K562 (cell line): Measurements from ENCODE around the gene DCAF6. TPM values are rescaled to one million over a fixed set of nuclear protein-coding genes. Genes with fewer than 3 reads are reported as not detected.

Experiments used
- E2F6 ChIP-seq, 2 experiments: IDR thresholded peaks; 2 replicates each; pipeline ENCODE4 v1.6.1; 2011; ENCODE audit warnings: borderline replicate concordance in 1 of 2, control low read depth in 1 of 2, low read depth in 1 of 2, low read length in 1 of 2, mild to moderate bottlenecking in 1 of 2, mixed read lengths in 1 of 2, moderate library complexity in 1 of 2; ENCODE audit not compliant: insufficient read depth in 1 of 2, insufficient read length in 1 of 2, poor library complexity in 1 of 2, severe bottlenecking in 1 of 2; ENCODE audit errors: extremely low read depth in 1 of 2
- ELK3 ChIP-seq: fragments of 450-650 bp; formaldehyde crosslinking; IDR thresholded peaks from 2 replicates; pipeline ENCODE4 v1.4.0; 2020; ENCODE audit warnings: mild to moderate bottlenecking
- ESRRA ChIP-seq: fragments of 450-650 bp; IDR thresholded peaks from 2 replicates; pipeline ENCODE4 v1.6.1; 2014; ENCODE audit warnings: low read depth, mild to moderate bottlenecking, moderate library complexity, borderline replicate concordance
- ETV1 ChIP-seq: fragments of 450-650 bp; conservative IDR thresholded peaks from 2 replicates; pipeline ENCODE4 v1.6.1; 2016; ENCODE audit warnings: missing genetic modification characterization, control low read depth, low read depth, missing compliant biosample characterization
- GABPB1 ChIP-seq: sonication (generic); formaldehyde crosslinking; IDR thresholded peaks from 2 replicates; pipeline ENCODE4 v1.8.0; 2022; ENCODE audit warnings: mild to moderate bottlenecking, missing genetic modification reagents
- GATAD2A ChIP-seq: fragments of 450-650 bp; IDR thresholded peaks from 2 replicates; pipeline ENCODE4 v1.6.1; 2017
- HIVEP1 ChIP-seq: fragments of 250-450 bp; sonication (Bioruptor Pico); IDR thresholded peaks from 2 replicates; pipeline ENCODE4 v1.4.0; 2020; ENCODE audit warnings: mild to moderate bottlenecking
- IFI16 ChIP-seq: fragments of 250-450 bp; sonication (Bioruptor Pico); IDR thresholded peaks from 2 replicates; pipeline ENCODE4 v2.1.2; 2022; ENCODE audit warnings: mild to moderate bottlenecking, inconsistent platforms
- KLF1 ChIP-seq: fragments of 450-650 bp; IDR thresholded peaks from 2 replicates; pipeline ENCODE4 v1.6.1; 2016; ENCODE audit warnings: missing genetic modification characterization, missing compliant biosample characterization
- MAZ ChIP-seq, 2 experiments: fragments of 450-650 bp in 1 of 2; sonication (generic) in 1 of 2; formaldehyde crosslinking; IDR thresholded peaks in 1 of 2; conservative IDR thresholded peaks in 1 of 2; 2 replicates each; pipeline versions ENCODE4 v1.4.0 to v1.5.0; 2020; ENCODE audit warnings: mild to moderate bottlenecking in 1 of 2, missing genetic modification reagents in 1 of 2
- NR2C1 ChIP-seq, 2 experiments: fragments of 450-650 bp; IDR thresholded peaks; 2 replicates each; pipeline ENCODE4 v1.6.1; 2017; ENCODE audit warnings: mild to moderate bottlenecking in 2 of 2, antibody characterized with exemption in 1 of 2, inconsistent platforms in 1 of 2, missing compliant biosample characterization in 1 of 2, missing genetic modification characterization in 1 of 2
- NR2C2 ChIP-seq, 2 experiments: fragments of 200-800 bp in 1 of 2; sonication (Bioruptor generic) in 1 of 2; sonication (generic) in 1 of 2; formaldehyde crosslinking in 1 of 2; IDR thresholded peaks; 2 replicates each; pipeline versions ENCODE4 v1.6.1 to v1.8.0; 2016 to 2022; ENCODE audit warnings: mild to moderate bottlenecking in 1 of 2, missing compliant biosample characterization in 1 of 2, missing genetic modification characterization in 1 of 2, missing genetic modification reagents in 1 of 2
- NR4A1 ChIP-seq, 2 experiments: fragments of 250-450 bp in 1 of 2; fragments of 450-650 bp in 1 of 2; sonication (Bioruptor Pico) in 1 of 2; IDR thresholded peaks; 2 replicates each; pipeline versions ENCODE4 v1.4.0 to v1.6.1; 2016 to 2020; ENCODE audit warnings: mild to moderate bottlenecking in 2 of 2, missing compliant biosample characterization in 1 of 2, missing genetic modification characterization in 1 of 2, moderate library complexity in 1 of 2
- PCBP1 ChIP-seq: fragments of 200-400 bp; formaldehyde crosslinking; IDR thresholded peaks from 2 replicates; pipeline ENCODE4 v1.6.1; 2018; ENCODE audit warnings: mild to moderate bottlenecking, low read depth, low read length; ENCODE audit not compliant: poor library complexity, severe bottlenecking
- PHF8 ChIP-seq: fragments of 200-600 bp; sonication (generic); IDR thresholded peaks from 2 replicates; pipeline ENCODE4 v1.6.1; 2012; ENCODE audit warnings: mixed run types, mild to moderate bottlenecking, inconsistent platforms, low read length, moderate library complexity, borderline replicate concordance
- PRPF4 ChIP-seq: fragments of 200-400 bp; formaldehyde crosslinking; IDR thresholded peaks from one replicate; pipeline ENCODE4 v1.6.1; 2017; ENCODE audit warnings: low read length, low read depth, mild to moderate bottlenecking; ENCODE audit not compliant: insufficient read depth, poor library complexity, severe bottlenecking
- SMC3 ChIP-seq: conservative IDR thresholded peaks from 2 replicates; pipeline ENCODE4 v1.6.1; 2011; ENCODE audit warnings: low read depth, low read length, improper control_type of control experiment; ENCODE audit not compliant: insufficient read depth
- SRF ChIP-seq, 2 experiments: fragments of 250-450, 450-650 bp in 1 of 2; sonication (Bioruptor Pico) in 1 of 2; sonication (generic) in 1 of 2; formaldehyde crosslinking; IDR thresholded peaks; 2 replicates each; pipeline versions ENCODE4 v1.5.0 to v1.5.1; 2020 to 2022; ENCODE audit warnings: mild to moderate bottlenecking in 1 of 2, missing genetic modification reagents in 1 of 2
- SUPT5H ChIP-seq: fragments of 450-650 bp; IDR thresholded peaks from 2 replicates; pipeline ENCODE4 v1.6.1; 2016
- TAF7 ChIP-seq: fragments of 450-650 bp; IDR thresholded peaks from 2 replicates; pipeline ENCODE4 v1.6.1; 2016; ENCODE audit warnings: missing genetic modification characterization, missing compliant biosample characterization
- TCFL5 ChIP-seq: fragments of 250-450 bp; sonication (Bioruptor Pico); conservative IDR thresholded peaks from 2 replicates; pipeline ENCODE4 v1.6.1; 2021; ENCODE audit warnings: mild to moderate bottlenecking, moderate library complexity, matching md5 sums
- ZBTB17 ChIP-seq: fragments of 450-650 bp; formaldehyde crosslinking; IDR thresholded peaks from 2 replicates; pipeline ENCODE4 v1.4.0; 2020; ENCODE audit warnings: mild to moderate bottlenecking
- ZNF316 ChIP-seq: fragments of 450-650 bp; IDR thresholded peaks from 2 replicates; pipeline ENCODE4 v1.6.1; 2016
- ZNF766 ChIP-seq: fragments of 200-800 bp; sonication (Bioruptor generic); conservative IDR thresholded peaks from 2 replicates; pipeline ENCODE4 v1.6.1; 2016; ENCODE audit warnings: missing genetic modification characterization, missing compliant biosample characterization
- polyA plus RNA-seq, 8 experiments: library from polyadenylated mRNA; depleted of rRNA in 4 of 8; stranded (reverse) in 5 of 8; unstranded in 3 of 8; fragments of >200 nt; fragmentation: Nextera tagmentation in 2 of 8; fragmentation: Illumina TruSeq in 1 of 8; extraction: Ambion mirVana in 2 of 8; extraction: Trizol in 1 of 8; gene quantifications; 2 replicates each; pipeline versions ENCODE4 v1.2.1 to v1.2.3, GENCODE V29; 2011 to 2014; ENCODE audit warnings: inconsistent platforms in 1 of 8, missing spikeins in 1 of 8
- total RNA-seq, 7 experiments: library from RNA; depleted of rRNA in 6 of 7; stranded (reverse); fragments of >200 nt in 6 of 7; fragmentation: Illumina TruSeq in 2 of 7; extraction: Trizol in 2 of 7; gene quantifications; 2 replicates each; pipeline versions ENCODE4 v1.2.1 to v1.2.3, GENCODE V29; 2011 to 2021; ENCODE audit warnings: low replicate concordance in 1 of 7

Gene DCAF6
- total and polyA plus RNA-seq, 9 of the 15 experiments (the other 6 are each of a cell fraction or from before 2014, with no cell fraction given) = 19.1 to 102 (median 46.3) TPM

- TF ChIP-seq ELK3 (CRISPR knock-in tag) (no peak), TCFL5 (CRISPR knock-in tag) (no peak), E2F6 (IDR thresholded peaks at IDR 0.05; ENCODE audit: borderline replicate concordance in 1 of 2, extremely low read depth in 1 of 2, insufficient read depth in 1 of 2, insufficient read length in 1 of 2, low read depth in 1 of 2, low read length in 1 of 2, poor library complexity in 1 of 2, severe bottlenecking in 1 of 2) (peak in 1 of 2 experiments; percentile 19), NR2C2 (CRISPR knock-in tag; IDR thresholded peaks at IDR 0.05) (peak; percentile 56; the same call in 1 of the 2 replicates), NR2C2 (tag; IDR thresholded peaks at IDR 0.05) (peak; percentile 97), ESRRA (peak; percentile 64), SRF (CRISPR knock-in tag; IDR thresholded peaks at IDR 0.05) (peak in 1 of 2 experiments; percentile 79; a peak in 2 of 4 replicates), NR2C1 (IDR thresholded peaks at IDR 0.05) (peak; percentile 92), NR2C1 (tag; IDR thresholded peaks at IDR 0.05) (peak; percentile 94), PRPF4 (peak; percentile 97), ZNF316 (0 out of 2 replicates have a peak, but pooled peaks have one; percentile 18), MAZ (CRISPR knock-in tag; conservative IDR thresholded peaks at IDR 0.05 in 1 of 2, IDR thresholded peaks at IDR 0.05 in 1 of 2) (peak; percentile 90 to 97), PCBP1 (peak; percentile 97), KLF1 (tag) (0 out of 2 replicates have a peak, but pooled peaks have one; percentile 40), TAF7 (tag) (peak; percentile 77), SUPT5H (peak; percentile 92), GABPB1 (peak; percentile 77), HIVEP1 (CRISPR knock-in tag) (0 out of 2 replicates have a peak, but pooled peaks have one; percentile 63), IFI16 (CRISPR knock-in tag) (no peak), ETV1 (tag) (no peak), NR4A1 (CRISPR knock-in tag; IDR thresholded peaks at IDR 0.05) (0 out of 2 replicates have a peak, but pooled peaks have one; percentile 45), NR4A1 (tag; IDR thresholded peaks at IDR 0.05) (no peak), GATAD2A (peak; percentile 27; the same call in 1 of the 2 replicates), ZBTB17 (CRISPR knock-in tag) (peak; percentile 54; the same call in 1 of the 2 replicates), SMC3 (no peak), ZNF766 (CRISPR knock-in tag) (peak; percentile 2; the same call in 1 of the 2 replicates), PHF8 (peak; percentile 60)
These were observed at the start of gene DCAF6 (continued) for GRCh38 chr1:167936068-167936929.
